Fibroblast of upper back skin (primary cell): Measurements from ENCODE around the gene EPHB2.

Experiments used
- DNase-seq: peaks from one replicate; pipeline ENCODE4 v3.0.0-alpha.2; 2013

EPHB2 gene

DNA sequence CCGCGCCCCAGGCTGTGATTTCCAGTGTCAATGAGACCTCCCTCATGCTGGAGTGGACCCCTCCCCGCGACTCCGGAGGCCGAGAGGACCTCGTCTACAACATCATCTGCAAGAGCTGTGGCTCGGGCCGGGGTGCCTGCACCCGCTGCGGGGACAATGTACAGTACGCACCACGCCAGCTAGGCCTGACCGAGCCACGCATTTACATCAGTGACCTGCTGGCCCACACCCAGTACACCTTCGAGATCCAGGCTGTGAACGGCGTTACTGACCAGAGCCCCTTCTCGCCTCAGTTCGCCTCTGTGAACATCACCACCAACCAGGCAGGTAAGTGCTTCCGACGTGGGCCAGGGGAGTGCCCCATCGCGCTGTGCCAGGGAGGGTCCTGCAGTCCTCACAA, 154.2 kb downstream of the EPHB2 start:
- no peak for DNase-seq

DNA sequence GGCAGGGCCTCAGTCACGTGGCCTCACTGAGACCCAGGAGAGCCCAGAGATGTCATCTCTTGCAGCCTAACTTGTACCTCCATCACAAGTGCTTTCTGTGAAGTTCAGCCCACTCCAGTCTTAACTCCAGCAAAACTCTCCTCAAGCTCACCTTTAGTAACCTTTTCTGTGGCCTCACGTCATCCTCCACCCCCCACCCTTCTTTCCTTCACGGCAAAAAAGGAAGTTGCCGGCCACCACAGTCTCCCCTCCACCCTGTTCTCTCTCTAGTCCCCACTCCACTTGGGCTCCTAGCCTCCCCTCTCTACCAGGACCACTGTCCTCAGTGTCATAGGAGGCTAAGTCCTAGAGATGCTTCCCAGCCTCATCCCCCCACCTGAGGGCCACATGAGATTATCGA, 155.1 kb downstream of the EPHB2 start:
- DNase-seq, result no peak

DNA sequence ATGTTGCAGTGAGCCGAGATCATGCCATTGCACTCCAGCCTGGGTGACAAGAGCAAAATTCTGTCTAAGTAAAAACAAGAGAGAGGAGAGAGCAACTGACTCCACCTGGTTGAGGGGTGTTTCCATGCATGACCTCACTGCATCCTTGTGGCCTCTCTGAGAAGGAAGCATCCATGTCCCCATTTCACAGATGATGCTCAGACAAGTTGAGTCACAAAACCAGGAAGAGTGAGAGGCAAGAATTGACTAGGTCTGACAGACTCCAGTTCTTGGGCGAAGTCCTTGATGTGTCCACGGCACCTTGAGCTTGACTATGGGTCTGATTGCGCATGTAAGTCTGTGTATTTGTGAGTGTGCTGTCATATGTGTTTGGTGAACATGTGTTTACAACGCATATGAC, 156.2 kb downstream of the EPHB2 start:
- no peak for DNase-seq

DNA sequence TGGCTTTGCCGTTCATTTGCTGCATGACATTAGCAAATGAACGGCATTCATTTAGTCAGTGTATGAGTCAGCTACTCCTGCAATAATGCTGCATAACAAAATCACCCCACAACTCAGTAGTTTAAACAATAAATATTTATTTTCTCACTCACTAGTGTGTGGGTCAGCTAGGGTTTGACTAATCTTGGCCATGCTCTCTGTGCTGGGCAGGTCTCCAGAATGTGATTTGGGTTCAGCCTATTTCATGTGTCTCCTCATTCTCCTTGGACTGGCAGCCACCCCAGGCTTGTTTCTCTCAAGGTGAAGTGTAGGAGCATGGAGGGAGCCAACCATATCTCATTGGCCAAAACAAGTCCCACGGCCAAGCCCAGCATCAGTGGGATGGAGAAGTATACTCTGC, 157.7 kb downstream of the EPHB2 start:
- DNase-seq, result no peak

DNA sequence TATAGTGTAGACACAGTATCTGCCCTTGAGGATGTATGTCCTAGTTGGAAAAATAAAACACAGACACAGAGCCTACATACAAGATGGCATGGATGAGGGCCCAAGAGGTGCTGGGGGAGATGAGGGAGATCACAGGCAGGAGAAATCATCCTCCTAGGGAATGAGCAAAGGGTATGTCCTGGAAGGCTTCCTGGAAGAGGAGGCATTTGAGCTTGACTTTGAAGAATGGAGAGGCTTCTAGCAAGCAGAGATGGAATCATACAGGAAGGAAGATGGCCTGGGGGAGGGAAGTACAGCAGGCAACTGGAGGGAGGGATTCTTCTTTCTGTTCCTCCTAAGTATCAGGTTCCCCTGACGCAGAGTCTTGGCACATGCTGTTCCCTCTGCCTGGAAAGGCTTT, 158.7 kb downstream of the EPHB2 start:
- no peak for DNase-seq

DNA sequence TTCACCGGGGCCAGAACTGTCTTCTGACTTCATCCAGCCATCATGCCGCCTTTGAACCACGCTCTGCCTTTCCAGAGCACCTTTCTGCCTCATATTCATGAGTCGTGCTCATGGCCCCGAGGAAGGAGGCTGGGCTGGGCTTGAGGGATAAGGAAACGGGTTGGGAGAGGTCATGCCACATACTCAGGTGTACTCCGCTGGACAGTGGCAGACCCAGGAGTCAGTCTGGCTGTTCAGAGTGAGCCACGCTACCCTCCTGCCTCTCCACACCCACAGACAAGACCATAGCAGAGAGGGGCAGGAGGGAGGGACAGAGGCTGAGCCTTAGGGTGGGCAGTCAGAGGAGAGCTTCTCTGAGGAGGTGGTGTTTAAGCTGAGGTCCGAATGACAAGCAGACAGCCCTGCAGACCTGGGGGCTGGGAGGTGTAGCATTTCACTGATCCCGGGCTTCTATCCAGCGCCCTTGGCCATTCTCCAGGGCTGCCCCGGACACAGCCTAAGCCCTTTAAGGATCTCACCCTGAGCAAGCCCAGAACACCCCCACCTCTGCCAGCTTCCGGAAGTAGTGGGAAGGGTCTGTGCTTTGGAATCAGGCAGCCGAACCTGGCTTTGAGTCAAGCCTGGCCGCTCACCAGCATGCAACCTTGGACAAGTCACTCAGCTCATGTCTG, 159.7 kb downstream of the EPHB2 start:
- peak; percentile 59 for DNase-seq

DNA sequence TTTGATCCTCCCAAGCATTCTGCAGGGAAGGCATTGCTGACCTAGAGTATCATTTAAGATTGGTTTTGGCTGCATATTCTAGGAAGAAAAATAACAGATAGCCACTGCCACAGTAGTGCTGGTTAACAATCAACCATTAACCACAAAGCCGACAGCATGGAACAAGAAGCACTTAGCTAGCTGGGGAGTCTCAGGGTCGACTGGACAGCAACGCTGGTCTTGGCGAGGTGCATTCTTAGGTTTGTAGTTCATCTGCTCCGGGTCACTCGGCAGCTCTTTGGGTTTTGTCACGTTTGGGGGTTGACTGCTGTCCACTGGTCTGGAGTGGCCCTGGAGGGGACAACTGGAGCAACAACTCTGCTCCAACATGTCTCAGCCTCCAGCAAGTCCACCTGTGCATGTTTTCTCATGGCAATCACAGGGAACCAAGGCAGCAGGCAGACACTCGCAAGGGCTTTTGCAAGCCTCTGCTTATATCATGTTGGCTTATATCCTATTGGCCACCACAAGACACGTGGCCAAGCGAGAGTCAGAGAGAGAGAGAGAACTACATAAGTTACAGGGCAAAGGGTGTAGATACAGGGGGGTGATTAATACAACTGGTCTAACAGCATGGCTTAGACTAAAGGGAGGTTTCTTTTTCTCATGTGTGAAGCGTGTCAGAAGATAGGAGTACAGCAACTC, 162.5 kb downstream of the EPHB2 start:
- no peak for DNase-seq

DNA sequence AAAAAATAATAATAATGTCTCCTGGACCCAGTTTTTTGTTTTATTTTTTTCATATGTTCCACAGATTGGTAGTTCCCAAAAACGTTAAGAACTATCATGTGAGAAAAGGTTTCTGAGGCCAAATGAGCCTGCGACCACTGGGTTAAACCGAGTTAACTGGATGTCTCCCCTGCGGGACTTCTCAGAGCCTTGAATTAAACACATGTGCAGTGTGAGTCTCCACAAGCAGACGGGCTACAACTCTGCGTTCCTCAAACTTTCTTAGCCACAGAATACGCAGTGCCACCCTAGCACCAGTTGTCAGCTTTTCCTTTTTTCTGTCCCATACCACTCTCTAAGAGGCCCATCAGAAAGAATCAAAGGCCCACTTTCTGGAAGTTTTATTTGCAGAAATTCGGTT, 164.1 kb downstream of the EPHB2 start:
- DNase-seq, result no peak

DNA sequence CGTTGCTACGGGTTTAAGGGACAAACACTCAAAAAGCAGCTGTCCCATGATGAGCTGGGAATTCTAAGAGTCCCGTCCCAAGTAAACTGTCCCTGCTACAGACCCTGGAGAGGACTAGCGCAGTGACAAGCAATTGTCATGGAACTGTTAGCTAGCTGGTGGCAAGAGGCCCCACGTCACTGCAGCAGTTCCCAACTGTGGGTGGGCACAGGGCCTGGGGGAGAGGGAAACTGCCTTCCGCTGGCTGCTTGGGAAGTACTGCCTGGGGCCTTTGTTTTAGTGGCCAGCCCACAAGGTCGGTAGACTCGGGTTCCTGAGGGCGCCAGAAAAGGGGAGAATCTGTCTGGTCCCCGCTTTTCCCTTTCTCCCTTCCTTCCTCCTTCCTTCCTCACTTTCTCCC, 164.6 kb downstream of the EPHB2 start:
- DNase-seq, result no peak

DNA sequence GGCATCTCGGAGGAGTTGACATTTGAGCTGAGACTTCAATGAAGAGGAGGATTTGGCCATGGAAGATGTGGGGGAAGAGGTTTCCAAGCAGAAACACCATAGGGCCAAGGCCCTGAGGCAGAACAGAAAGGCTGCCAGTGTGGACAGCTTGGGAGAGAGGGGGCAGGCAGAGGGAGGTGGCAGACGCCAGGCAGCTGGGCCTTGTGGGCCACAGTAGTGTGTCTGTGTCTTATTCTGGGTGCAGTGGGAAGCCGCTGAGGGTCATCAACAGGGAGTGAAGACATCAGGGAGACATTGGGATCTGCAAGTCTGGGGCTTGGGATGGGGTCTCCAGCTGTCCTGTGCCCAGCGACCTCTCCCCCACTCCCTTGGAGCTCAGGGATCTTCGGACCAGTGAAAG, 165.2 kb downstream of the EPHB2 start:
- DNase-seq, result no peak

DNA sequence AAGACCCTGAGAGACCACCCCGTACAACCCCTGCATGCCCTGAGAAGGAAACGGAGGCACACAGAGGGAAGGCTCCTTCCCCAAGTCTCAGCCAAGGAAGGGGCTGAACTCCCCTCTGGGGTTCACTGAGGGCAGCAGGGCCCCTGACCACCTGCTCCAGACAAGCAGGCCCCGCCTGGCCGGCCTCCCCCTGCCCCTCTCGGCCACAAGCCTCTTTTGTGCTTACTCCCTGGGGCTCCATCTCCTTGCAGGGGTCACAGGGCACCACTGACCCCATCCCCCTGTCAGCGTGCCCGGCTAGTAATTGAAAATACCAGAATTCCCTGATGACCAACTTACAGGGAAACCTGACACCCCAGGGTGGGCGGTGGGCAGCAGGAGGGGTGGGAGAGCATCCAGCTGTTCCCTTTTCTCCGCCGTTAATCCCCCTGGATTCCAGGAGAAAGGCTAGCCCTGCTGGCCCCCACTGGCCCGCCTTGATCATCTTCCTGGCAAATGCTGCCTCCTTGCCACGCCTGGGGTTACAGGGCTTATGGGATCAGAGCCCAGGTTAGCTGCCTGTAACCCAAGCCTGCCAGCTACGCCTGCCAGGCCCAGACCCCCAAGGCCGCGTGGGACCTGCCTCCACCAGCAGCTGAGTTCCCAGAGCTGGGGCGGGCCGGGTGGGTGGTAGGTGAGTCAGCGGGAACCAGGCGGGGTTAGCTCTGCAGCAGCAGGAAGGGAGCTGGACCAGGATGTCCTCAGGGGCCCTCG, 165.9 kb downstream of the EPHB2 start:
- peak; percentile 61 for DNase-seq

DNA sequence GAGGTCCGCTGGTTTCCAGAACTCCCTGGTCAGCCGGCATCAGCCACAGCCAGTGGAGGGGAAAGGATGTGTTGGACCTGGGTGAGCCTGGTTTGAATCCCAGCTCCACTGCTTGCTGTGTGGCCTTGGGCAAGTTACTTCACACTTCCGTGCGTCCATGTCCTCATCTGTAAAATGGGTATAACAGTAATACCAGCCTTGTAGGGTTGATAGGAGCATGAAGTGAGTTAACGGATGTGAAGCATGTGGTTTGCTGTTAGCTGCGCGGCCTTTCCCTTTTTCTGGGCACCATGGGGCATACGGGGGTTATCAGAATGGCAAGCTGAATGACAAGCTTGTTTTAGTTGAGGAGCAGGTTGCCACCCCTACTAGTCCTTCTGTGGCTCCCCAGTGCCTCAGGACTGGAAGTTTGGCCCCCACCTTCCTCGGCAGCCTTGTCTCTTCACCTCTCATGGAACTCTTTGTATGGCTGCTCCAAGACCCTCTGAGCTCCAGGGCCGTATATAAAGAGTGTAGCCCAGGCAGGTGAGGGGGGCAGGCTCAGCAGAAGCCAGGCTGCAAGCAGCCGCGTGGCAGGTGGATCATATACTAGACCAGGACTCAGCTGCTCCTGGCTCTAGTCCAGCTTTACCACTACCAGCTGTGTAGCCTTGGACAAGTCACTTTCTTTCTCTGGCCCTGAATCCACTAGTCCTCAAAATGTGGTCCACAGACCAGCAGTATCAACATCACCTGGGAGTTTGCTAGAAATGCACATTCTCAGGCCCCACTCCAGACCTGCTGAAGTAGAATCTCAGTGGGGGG, 166.7 kb downstream of the EPHB2 start:
- DNase-seq, result no peak

DNA sequence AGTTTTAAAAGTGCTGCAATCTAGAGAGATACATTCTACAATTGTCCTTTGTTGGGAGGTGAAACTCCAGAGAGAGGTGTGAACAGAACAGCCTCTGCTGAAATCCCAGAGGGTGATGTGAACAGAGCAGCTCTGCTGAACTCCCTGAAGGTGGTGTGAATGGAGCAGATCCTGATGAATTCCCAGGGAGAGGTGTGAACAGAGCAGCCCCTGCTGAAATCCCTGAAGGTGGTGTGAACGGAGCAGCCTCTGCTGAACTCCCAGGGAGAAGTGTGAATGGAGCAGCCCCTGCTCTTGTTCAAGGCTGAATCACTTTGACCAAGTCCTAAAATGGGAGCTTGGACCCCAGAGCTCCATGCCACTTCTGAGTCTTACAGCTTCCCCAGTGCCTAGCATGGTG, 167.3 kb downstream of the EPHB2 start:
- no peak for DNase-seq

DNA sequence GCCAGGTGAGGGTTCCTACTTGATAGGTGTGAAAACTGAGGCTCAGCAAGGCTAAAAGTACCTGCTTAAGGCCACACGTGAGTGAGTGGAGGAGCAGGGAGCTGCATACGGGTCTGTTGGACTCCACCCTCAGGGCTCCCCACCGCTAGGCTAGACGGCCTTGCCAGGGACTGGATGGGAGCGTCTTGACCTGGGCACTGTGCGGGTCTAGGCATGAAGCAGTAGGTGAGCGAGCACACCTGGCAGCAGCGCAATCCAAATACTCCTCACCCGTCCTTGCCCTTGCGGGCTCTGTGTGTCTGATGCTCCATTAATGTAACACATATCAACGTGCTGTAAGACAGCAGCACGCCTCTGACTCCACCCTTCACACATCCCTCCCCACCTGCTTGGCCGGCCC, 168.0 kb downstream of the EPHB2 start:
- no peak for DNase-seq

DNA sequence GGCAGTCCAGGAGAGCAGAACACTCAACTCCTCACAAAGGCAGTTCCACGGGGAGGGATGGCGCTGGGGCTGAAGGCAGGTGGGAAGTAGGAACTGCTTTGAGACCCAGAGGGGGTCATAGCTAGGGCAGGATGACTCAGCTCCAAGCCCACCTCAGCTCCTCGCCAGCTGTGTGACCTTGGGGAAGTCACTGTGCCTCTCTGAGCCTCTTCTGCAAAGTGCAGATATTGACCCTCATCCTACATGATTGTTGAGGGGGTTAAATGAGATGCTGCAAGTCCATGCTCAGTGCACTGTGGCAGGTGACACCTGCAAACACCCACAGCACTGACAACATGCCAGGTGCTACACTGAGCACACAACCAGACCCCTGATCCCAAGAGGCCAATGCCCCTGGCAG, 168.8 kb downstream of the EPHB2 start:
- no peak for DNase-seq

DNA sequence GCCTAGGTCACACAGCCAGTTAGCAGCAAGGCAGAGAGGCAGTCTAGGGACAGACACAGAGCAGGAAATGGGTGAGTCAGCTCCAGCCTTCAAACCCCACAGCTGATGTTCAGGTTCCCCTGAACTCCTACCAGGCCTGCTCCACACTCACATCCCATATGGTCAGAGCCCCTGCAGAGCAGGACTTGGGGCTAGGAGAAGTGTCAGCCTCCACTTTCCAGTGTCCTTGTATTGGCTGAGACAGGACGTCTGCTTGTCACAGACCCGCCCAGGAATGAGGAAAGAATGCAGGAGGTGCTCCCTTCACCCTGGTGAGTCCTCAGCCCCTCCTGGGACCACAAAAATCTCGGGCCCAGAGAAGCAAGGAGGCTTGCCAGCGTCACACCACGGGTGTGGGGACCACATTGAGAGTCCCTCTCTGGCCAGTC, 169.5 kb downstream of the EPHB2 start:
- DNase-seq, result peak; percentile 77

DNA sequence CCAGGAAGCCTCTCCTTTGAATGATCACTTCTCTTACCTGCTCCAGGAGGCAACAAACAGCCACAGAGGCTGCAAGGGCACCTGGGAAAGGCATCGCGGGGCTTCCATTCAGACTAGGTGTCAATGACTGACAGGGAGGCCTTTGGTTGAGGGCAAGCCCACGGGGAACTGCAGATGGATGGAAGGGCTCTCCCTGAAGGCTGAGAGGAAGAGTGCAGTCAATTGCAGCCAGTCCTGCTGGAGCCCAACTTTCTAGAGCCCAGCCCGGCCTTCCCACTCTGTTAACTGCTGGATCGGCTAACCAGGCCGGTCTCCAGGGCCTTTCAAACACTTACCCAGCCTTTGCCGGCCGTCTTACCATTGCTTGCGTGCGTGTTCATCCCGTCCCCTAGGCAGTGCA, 172.8 kb downstream of the EPHB2 start:
- DNase-seq, result no peak

DNA sequence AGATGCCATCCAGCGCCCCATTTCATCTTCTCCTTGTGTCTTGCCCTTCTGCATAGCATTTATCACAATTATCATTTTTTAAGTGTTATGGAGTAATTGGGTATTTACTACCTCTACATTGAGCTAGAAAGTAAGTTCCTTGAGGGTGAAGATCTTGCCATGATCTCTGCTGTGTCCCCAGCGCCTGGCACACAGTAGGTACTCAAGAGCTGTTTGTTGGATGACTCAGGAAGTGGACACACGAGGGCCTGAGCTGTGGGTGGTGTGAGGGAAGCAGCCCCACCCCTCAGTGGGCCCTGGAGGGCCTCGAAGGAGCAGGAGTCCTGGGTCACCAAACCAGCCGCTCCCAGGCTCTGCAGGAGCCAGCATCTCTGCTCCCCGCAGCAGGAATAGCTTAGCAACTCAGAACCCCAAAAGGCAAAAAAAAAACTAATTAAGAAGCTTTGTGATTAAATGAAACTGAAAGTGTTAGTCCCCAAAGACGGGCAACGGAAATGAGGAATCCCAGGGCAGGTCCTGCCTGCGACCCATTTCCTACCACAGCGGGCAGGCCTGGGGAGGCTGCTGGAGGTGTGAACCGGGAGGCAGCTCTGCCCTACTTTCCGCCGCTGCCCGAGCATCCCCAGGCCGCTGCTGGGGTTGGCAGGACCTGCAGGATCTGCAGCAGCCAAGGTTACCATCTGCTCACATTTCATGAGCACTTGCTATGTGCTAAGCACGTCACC, 174.3 kb downstream of the EPHB2 start:
- DNase-seq, result no peak

DNA sequence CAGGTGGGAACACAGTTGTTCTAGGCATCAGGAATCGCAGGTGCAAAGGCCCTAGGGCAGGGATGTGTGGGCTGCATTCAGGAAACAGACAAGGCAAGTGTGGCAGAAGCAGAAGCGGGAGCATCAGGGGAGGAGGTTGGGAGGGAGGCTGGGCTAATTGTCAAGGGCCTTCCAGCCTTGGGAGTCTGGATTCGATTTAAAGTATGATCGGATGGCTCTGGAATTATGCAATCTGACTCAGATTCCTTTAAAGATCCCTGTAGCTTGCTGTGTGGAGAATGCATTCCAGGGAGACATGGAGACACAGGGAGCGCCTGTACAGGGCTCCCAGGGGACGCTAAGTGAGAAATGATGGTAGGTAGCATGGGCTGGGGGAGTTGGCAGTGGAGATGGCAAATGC, 175.6 kb downstream of the EPHB2 start:
- peak; percentile 95 for DNase-seq

DNA sequence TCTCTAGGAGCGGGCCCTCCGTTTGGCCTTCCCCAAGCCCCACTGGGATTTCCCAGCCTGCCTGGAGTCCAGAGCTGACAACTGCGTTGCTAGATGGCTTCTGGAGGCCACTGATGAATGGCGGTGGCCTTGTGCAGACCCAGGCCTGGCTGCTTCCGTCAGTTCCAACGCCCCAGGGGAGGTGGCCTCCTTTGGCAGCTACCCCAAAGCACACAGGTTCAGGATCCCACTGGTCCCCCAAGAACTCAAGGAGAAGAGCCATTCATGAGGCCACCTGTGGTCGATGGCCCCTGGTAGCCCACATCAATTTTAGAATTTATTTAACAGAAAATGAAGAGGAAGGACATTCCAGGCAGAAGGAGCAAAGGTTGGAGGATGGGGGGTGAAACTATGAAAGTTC, 176.9 kb downstream of the EPHB2 start:
- no peak for DNase-seq

DNA sequence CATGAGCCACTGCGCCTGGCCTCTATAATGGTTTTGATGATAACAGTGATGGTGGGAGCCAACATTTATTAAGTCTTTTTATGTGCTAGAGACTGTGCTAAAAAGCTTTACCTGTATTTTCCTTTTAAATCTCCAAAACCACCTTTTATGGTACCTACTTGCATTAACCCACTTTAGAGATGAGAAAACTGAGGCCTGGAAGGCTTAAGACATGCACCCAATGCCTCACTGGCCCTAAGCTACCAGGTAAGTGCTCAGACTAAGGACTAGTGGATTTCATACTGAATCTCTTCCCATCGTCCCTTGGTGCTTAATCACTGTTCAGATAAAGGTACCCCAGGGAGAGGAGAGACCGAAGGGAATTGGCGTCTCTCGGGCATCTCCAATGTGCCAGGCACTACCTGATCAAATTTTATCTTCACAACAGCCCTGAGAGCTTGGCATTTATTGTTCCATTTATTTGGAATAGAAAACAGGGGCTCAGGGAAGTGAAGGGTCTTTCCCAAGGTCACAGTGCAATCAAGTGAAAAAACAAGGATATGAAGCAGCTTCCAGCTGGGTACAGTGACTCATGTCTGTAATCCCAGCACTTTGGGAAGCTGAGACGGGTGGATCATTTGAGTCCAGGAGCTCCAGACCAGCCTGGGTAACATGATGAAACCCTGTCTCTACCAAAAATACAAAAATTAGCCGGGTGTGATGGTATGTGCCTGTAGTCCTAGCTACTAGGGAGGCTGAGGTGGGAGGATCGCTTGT, 177.9 kb downstream of the EPHB2 start:
- DNase-seq, result peak; percentile 74
